Fibroblast of the aortic adventitia (primary cell): ENCODE data around the gene TBX3. TPM values are rescaled to one million over a fixed set of nuclear protein-coding genes. Genes with fewer than 3 reads are reported as not detected.
"Not testable (repeated sequence)": the region's sequence is repeated elsewhere in the genome, so short reads cannot be mapped to it uniquely, and the experiment has no call there.

Source experiments
- DNase-seq: peaks from one replicate; pipeline ENCODE4 v3.0.0-alpha.2; 2010; ENCODE audit warnings: low read depth
- H3K4me3 ChIP-seq: 2 replicates; pipeline ENCODE4 v1.5.1; 2011; ENCODE audit warnings: low read depth, mild to moderate bottlenecking, control low read depth, low read length, moderate library complexity
- CTCF ChIP-seq: IDR thresholded peaks from 2 replicates; pipeline ENCODE4 v1.5.1; 2011; ENCODE audit warnings: mild to moderate bottlenecking, low read length, control low read depth, inconsistent platforms; ENCODE audit not compliant: insufficient read depth
- total RNA-seq: library from RNA; depleted of rRNA; stranded (reverse); fragments of >200 nt; gene quantifications from 2 replicates; pipeline ENCODE4 v1.2.3, GENCODE V29; 2012; ENCODE audit warnings: low replicate concordance

TBX3 gene
- total RNA-seq, result 5.7 and 12.8 TPM in 2 replicates

DNA sequence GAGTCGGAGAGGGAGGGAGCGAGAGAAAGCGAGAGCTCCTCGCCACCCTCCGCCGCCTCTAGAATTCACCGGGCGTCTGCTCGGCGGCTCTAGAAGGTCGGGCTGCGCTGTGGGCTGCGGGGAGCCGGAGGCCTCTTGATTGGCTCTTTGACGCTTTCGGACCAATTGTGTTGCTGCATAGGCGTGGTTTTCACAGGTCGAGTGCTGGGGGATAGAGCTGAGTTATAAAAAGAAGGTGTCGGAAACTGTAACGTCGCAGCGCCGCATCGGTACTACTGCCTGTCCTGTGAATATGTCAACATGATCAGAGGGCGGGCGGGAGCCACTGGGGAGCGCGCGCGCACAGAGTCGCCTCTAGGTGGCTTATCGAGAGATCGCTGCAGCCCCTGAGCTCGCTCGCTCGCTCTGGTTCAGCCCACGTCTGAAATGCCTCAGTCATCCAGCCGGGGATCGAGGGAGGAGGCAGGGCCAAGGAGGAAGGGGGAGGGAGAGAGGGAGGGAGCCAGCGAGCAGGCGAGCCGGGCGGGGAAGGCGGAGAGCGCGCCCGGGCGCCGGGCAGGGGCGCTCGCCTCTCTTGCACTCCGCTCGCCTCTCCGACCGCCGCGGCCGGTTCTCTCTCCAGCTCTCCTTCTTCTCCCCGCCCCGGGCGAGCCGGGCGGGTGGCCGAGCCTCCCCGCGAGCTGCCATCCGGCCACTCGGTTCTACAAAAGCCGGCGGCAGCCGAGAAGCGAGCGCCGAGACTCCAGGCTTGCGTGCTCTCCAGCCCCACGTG, at the start of gene TBX3:
TSS of gene TBX3 (minus strand) at position 78 of the 772 bp plus-strand sequence. CDS start 975 bp downstream, outside the sequence.
- DNase-seq, result peak; percentile 99
- peak; percentile 42 for TF ChIP-seq CTCF
- peak within 1 kb of the TSS; percentile 86 for H3K4me3 ChIP-seq

DNA sequence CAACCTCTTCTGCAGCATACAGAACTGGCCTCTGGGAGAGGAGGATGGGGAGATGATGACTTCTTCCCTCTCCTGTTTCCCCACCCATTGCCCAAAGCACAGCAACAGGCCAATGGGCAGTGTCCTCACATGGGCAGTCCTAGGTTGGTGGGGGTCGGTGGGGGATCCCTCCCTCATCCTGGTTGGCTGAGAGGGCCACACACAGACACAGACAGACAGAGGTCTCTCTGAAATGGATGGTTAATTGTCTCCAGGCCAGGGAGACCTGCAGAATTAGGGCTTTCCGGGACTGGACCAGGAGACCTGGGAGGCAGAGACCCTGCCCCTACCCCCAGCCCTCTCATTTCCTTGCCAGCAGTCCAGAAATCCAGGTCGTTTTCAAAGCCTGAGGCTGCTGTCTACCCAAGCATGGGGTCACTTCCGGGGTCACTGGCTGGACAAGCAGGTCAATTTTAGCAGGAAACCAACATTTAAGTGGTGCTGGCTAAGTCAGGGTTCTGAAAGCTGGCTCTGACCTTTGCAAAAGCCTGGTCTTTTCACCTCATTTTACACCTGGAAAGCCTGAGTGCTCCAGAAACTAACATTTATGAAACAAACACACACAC, 48.6 kb upstream of the TBX3 start:
- no peak overlapping the region for H3K4me3 ChIP-seq
- no peak for TF ChIP-seq CTCF
- DNase-seq, result no peak

GRCh38 chr12:114729731-114730130, 45.8 kb upstream of the TBX3 start:
- TF ChIP-seq CTCF, result no peak

GRCh38 chr12:114726092-114726710, 42.2 kb upstream of the TBX3 start:
- no peak for TF ChIP-seq CTCF
- no peak for DNase-seq
- no peak overlapping the region for H3K4me3 ChIP-seq

More at GRCh38 chr12:114729731-114730130, 45.8 kb upstream of the TBX3 start:
- DNase-seq, result peak; percentile 23
- H3K4me3 ChIP-seq, result no peak overlapping the region

- DNase-seq, H3K4me3 ChIP-seq: not testable (repeated sequence)
Observed at GRCh38 chr12:114722176-114722575, 38.2 kb upstream of the TBX3 start.

- no peak overlapping the region for H3K4me3 ChIP-seq
- TF ChIP-seq CTCF, result no peak
Observed at GRCh38 chr12:114721266-114721665, 37.3 kb upstream of the TBX3 start.

More at GRCh38 chr12:114721266-114721665, 37.3 kb upstream of the TBX3 start:
- DNase-seq, result no peak
